ENCODE measurements around the gene EDEM1.

- TF ChIP-seq CTCF (IDR thresholded peaks at IDR 0.05) (no peak), POLR2A (IDR thresholded peaks at IDR 0.05) (no peak)
These were observed 44.0 kb upstream of the EDEM1 start for GRCh38 chr3:5143464-5143863.

Measured in testis (tissue), 2 donors.